T-helper 1 cell (primary cell): Measurements from ENCODE around the gene PHF13.
"Not testable (repeated sequence)": the region's sequence is repeated elsewhere in the genome, so short reads cannot be mapped to it uniquely, and the experiment has no call there.

Experiments
- DNase-seq, 5 donors: peaks; one replicate each; pipeline ENCODE4 v3.0.0-alpha.2; 2012 to 2020

PHF13 gene

DNA sequence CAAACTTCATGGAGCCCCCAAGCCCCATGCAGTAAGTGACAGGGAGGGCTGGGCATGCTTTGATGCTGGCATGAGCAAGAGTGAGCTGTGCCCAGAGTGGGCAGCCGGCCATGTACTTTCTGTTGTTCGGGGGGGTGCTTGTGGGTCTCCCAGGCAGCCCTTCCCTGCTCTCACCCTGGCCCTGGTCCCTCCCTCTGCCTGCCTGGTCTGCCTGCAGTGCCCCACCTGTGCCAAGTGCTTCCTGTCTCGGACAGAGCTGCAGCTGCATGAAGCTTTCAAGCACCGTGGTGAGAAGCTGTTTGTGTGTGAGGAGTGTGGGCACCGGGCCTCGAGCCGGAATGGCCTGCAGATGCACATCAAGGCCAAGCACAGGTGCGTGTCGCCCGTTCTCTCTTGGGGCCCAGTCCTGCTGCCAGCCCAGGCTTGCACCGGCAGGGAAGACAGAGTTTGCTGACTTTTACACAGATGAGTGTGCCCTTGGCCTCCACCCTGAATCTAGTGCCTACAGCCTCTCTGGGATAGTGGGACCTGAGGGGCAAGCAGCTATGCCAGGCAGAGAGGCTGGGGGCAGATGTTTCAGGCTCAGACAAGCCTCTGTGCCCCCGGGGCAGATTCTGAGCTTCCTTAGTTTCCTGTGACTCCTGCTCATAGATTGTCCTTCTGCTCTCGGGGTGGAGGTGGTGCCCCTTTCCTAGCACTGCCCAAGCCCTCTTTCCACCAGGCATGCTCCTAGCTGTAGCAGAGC is 26.1 kb upstream of the PHF13 start:
- DNase-seq: no peak

GRCh38 chr1:6588128-6588892 is 25.2 kb upstream of the PHF13 start:
- no peak for DNase-seq

GRCh38 chr1:6588893-6589520 is 24.5 kb upstream of the PHF13 start:
- no peak for DNase-seq

DNA sequence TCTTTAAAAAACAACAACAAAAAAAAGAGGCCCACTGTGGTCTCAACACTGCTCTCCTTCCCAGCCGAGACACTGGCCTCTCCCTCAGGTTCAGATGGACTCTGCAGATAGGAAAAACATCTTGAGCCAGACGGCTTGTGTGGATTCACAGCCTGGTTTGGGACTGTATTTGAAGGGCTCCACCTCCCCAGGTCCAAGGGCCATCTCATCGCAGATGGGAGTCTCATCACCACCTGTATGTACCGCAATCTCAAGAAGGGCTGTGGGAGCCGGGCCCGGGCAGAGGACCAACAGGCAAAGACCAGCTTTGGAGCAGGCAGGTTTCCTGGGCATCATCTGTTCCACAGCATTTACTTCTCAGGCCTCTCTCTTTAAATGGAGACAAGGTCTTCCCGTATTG is 23.5 kb upstream of the PHF13 start:
- DNase-seq: no peak

- DNase-seq: no peak
Observed at GRCh38 chr1:6591222-6591621, 22.3 kb upstream of the PHF13 start.

DNA sequence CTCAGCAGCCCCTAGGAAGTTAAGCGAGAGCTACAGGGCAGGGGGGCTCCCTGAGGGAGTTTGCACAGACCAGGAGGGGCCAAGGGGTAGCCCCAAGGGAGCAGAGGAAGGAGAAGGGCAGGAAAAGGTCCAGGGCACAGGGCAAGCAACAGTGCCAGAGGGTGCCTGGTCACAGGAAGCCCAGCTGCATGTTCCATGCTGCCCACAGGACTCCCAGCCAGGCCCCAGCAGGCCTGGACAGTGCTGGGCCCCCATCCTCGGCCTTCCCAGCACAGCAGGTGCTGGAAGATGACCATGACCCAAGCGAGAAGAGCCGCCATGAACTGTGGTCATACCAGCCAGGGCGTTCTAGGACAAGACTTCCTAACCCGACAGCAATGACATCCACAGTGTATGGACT is 21.9 kb upstream of the PHF13 start:
- DNase-seq: no peak

DNA sequence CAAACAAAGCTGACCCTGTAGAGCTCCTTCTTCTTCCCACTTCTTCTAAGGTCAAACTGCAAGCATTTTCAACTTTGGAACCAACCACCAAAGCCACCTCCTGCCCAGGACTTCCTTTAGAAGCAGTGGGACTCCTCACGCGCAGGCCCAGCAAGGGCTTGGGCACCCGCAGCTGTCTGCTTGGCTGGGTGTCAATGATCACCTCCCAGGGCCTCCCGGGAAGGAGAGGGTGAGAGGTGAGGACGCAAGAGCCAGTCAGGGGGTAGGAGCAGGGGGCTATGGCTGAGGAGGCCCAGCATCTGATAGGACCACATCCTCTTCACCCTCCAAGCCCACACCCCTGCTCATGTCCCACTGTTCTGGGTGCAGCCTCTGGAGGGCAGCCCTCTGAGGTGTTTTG is 21.1 kb upstream of the PHF13 start:
- no peak for DNase-seq

GRCh38 chr1:6592865-6593593 is 20.5 kb upstream of the PHF13 start:
- no peak for DNase-seq

DNA sequence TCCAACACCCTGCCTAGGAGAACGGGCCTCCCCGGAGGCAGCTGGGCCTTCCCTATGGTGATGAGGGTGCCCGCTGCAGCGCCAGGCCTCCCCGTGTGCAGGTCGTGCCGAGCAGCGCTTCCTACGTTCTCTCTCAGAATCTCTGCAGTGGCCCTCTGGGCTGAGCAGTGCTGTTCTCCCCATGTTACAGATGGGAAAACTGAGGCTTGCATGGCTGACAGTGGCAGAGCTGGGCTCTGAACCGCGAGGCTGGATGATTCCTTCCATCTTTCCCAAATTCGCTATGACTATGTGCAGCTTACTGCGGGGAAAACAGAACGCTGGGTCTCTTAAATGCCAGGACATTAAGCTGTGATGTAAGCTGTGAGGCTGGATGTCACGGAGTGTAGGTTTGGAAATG is 19.7 kb upstream of the PHF13 start:
- no peak for DNase-seq

DNA sequence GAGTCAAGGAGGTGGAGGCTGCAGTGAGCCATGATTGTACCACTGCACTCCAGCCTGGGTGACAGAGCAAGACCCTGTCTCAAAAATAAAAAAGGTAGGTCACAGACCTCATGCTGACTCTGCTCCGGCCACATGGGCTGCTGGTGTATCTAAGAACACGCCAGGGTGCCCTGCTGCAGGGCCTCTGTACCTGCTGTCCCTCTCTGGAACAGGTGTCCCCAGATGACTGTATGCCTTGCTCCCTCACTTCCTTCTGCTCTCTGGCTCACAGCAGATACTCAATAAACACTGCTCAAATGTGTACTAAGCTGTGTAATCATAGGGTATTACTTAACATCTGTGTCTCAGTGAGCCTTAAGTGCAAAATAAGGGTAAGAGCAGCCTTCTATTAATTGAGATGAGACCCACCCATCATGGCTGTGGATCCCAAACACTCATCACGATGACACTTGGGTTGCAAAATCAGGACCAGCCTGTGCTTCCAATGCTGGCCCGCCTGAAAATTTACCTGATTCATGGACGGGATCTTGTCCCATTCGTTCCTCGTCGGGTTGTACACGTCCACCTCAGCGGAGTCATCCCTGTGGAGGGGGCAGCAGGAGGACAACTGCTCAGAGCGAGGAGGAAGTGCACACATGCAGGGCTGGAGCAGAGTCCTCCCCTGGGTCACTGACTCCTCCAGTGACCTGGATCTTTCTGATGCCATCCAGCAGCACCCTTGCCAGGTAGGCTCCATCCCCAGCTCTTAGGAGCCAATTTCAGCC is 18.4 kb upstream of the PHF13 start:
- no peak for DNase-seq

DNA sequence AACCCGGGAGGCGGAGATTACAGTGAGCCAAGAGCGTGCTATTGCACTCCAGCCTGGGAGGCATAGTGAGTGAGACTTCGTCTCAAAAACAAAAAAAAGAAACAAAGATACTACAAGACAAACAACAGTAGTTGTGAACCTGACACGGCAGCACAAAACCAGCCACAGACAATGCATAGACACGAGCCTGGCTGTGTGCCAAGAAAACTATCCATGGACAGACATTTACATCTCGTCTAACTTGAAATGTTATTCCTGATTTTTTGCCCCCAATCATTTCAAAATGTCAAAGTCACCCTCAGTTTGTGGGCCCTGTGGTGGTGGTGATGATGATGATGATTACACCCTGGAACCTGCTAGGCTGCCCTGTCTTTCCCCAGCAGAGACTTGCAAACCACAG is 17.2 kb upstream of the PHF13 start:
- DNase-seq: no peak

DNA sequence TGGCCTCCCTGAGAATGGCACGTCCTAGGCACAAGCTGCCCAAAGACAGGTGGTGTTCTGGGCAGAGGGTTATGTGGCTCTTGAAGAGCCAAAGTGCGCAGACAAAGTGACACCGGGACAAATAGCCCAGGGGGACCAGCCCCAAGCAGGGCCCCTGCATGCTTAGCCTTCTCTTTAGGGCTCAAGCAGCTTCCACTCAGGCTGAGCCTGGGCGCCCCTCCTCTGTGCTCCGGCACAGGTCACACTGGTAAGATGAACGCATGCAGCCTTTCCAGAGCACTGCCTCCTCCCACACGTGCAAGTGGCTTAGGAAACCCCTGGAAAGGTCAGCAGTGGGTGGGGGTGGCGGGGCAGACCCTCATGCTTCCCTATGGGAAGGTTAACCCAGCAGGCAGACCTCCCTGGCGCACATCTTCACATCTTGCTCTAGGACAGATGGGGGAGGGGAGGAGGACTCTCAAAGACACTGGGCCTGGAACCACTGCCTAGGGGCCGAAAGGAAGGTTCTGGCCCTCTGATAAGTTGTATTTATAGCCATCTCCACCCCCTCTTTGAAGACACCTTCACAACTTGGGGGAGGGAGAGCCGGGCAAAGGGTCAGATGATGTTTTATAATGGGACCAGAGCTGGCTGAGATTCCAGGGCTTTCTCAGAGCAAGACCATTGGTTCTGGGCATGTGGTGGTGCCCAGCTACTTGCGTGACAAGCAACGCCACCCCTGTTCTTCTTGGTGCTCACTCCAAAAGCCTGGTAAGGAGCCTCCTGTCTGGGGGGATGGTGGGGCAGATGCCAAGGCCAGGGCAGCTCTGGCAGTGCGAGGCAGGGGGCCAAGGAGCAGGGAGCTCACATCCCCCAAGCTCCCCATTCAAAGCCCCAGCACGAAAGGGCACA is 16.4 kb upstream of the PHF13 start:
- DNase-seq: no peak

- DNase-seq: no peak
Observed at GRCh38 chr1:6597777-6598131, 15.8 kb upstream of the PHF13 start.

DNA sequence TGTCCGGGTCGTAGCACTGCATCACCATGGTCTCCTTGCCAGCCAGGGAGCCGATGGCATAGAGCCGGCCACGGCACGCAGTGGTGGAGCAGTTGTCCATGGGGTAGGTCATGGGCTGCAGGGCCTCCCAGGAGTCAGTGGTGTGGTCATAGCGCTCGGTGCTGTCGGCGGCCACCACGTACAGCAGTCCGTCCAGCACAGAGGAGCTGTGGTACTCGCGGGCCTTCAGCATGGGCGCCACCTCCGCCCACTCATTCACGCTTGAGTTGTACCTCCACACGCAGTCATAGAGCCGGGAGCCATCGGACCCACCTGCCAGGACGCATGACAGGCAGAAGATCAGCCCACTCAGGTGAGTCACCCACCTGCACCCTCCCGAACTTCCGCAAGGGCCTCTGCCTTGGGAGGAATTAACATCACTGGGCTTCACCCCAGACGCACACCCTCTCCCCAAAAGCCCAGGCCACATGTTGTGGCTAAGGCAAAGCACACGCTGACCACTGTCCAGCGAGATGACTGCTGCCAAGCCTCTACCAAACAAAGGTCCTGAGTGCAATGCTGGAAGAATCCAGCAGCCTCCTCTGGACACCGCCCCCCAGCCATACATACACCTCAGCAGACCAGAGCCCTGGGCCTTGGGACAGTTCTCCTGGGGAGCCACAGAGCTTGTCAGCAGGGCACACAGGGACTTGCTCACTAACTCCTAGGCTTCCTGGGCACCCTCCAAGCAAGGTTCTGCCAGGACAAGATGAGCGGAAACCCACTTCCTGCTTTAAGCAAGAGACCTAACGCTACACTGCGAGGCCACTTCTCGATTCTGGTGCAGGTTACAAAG is 14.2 kb upstream of the PHF13 start:
- DNase-seq: peak in 3 of 5 donors; percentile 24 to 69 (median 40)

GRCh38 chr1:6599991-6600390 is 13.5 kb upstream of the PHF13 start:
- DNase-seq: not testable (repeated sequence)

GRCh38 chr1:6600410-6601048 is 13.0 kb upstream of the PHF13 start:
- no peak for DNase-seq

DNA sequence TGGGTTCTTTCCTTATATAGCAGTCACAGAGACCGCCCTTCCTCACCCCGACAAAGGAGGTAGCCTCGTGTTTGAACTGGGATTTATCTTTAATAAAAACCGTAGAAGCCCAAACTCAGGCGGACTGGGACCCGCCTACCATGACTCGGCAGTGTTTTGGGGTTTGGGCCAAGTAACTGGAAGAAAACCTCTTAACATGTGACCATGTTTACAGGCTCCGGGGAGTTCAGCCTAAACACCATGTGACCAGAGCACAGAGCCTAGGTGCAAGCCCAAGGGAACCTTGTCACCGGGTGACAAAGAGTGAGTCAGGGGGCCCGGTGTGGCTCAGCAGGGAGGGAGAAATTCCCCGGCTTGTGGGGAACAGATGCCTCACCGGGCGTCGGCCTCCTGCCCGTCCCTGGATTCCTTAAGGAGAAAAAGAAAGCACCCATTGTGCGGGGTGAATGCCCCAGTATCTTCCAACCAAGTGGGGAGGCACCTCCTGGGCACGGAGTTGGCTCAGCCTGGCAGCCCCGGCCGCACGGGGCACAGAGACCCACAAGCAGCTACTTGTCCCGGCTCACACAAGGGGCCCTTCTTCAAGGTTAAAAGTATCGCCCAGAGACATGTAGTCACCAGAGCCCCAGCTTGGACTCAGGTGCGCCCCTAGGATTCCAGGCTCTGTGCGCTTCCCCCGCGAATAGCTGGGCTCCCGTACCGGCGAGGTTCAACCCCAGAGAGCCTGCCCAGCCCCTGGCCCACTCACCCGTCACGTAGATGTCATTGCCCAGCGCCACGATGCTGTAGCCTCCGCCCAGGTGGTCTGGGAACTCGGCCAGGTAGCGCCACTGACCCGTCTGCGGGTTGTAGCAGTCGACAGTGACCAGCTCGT is 12.2 kb upstream of the PHF13 start:
- DNase-seq: peak; percentile 41 to 82 (median 63)

DNA sequence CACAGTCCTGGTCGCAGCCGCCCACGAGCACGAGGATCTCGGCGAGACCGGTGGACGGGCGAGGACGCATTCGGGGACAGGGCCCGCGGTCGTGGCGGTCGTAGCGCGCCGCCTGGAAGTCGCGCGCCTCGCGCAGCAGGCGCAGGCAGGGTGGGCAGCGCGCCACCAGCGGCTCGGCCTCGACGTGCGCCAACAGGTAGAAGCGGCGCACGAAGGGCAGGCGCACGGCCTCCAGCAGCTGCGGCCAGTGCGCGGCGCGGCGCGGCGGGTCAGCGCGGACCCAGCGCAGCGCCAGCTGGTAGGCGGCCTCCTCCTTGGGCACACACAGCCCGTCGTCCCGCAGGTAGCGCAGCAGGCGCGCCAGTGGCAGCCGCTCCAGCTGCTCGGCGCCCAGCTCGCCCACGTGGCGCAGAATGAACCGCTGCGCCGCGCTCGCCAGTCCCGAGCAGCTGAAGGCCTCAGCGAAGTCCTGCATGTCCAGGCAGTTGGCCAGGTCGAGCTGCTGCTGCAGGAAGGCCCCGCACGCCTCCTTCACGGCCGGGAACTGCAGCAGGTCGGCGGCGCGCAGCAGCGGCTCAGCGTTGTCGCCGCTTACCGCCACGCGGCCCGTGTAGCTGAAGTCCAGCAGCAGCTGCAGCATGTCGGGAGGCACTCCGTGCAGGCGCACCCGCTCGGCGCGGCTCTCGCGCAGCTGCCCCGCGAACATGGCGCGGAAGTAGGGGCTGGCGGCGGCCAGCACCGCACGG is 11.4 kb upstream of the PHF13 start:
- DNase-seq: peak in 2 of 5 donors; percentile 29 to 38
